Measurements from ENCODE around the gene YEATS2. TPM values are rescaled to one million over a fixed set of nuclear protein-coding genes. Genes with fewer than 3 reads are reported as not detected.
A peak's percentile ranks its signal among the peaks of the same experiment; 100 is the strongest.

YEATS2 gene
- total RNA-seq, 1 donor from 2014 or later, result 61.9 TPM

DNA sequence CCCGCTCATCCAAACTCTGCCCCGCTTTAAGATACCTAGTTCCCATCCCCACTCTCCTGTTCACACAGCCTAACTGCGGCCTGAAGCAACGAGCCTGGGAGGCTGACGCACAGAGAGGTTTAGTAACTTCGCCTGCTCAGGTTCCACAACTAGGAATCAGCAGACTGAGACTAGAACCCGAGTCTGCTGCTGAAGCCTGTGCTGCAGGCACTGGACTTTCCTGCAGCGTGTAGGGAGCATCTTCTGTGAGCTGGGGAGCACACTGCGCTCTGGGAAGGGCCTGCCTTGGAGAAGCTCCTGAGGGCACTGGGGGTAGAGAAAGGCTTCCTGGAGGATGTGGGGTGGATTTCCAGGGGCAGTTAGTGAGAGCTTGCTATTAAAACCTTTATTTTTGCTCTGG lies 132.6 kb downstream of the YEATS2 start:
- H3K27ac Mint-ChIP-seq (ENCODE audit: unreplicated experiment), result no peak overlapping the region
- DNase-seq (ENCODE audit: low read depth, low spot score), result no peak
- H3K36me3 Mint-ChIP-seq (ENCODE audit: low read depth), result peaks cover 7% of the 10 kb centered on the region
- peaks cover 18% of the 10 kb centered on the region for H3K4me1 Mint-ChIP-seq
- TF ChIP-seq, protein P1, sequence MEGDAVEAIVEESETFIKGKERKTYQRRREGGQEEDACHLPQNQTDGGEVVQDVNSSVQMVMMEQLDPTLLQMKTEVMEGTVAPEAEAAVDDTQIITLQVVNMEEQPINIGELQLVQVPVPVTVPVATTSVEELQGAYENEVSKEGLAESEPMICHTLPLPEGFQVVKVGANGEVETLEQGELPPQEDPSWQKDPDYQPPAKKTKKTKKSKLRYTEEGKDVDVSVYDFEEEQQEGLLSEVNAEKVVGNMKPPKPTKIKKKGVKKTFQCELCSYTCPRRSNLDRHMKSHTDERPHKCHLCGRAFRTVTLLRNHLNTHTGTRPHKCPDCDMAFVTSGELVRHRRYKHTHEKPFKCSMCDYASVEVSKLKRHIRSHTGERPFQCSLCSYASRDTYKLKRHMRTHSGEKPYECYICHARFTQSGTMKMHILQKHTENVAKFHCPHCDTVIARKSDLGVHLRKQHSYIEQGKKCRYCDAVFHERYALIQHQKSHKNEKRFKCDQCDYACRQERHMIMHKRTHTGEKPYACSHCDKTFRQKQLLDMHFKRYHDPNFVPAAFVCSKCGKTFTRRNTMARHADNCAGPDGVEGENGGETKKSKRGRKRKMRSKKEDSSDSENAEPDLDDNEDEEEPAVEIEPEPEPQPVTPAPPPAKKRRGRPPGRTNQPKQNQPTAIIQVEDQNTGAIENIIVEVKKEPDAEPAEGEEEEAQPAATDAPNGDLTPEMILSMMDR (conservative IDR thresholded peaks at IDR 0.05), result no peak
- no peaks in the 10 kb centered on the region for H3K27me3 Mint-ChIP-seq (ENCODE audit: low read depth)
- no peak overlapping the region for H3K4me3 Mint-ChIP-seq
- H3K9me3 Mint-ChIP-seq, result no peaks in the 10 kb centered on the region

DNA sequence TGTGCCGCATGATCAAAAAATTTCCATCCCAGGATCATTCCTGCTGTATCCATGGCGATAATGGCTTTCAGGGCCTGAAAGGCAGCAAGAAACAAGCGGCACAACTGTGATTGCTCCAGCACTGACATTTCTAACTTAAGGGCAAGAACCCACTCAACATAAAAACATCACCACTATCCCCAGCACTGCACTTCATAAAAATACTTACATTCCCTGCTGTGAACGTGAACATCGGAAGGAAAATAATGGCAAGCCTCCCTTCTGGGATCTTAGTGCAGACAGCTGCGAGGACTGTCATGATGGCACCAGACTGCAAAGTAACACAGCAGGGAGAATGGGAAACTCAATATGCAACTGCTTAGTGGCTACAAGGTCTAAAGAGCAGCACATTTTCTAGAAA lies 135.9 kb downstream of the YEATS2 start:
- peaks cover 7% of the 10 kb centered on the region for H3K36me3 Mint-ChIP-seq (ENCODE audit: low read depth)
- DNase-seq (ENCODE audit: low read depth, low spot score), result no peak
- peak overlapping the region; percentile 15 for H3K27ac Mint-ChIP-seq (ENCODE audit: unreplicated experiment)
- no peaks in the 10 kb centered on the region for H3K27me3 Mint-ChIP-seq (ENCODE audit: low read depth)
- TF ChIP-seq, protein P1 (conservative IDR thresholded peaks at IDR 0.05), result no peak
- H3K4me3 Mint-ChIP-seq, result no peak overlapping the region
- no peaks in the 10 kb centered on the region for H3K9me3 Mint-ChIP-seq
- peaks cover 18% of the 10 kb centered on the region for H3K4me1 Mint-ChIP-seq

DNA sequence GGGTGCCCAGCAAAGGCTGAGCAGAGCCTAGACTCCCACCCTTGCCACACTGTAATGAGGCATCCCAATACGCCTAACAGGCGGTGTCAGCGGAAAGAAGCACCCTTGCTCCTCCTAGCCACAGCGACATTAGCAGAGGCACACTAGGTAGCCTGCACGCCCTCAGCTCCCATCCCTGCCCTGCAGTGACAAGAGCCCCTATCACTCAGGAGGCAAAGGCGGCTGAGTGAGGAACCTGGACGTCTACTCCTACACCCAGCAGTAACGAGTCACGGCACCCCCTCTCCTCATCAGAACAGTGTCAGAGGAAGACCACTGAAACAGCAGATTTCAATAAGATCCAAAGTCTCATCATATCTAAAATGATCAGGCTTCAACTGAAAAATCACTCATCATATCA lies 139.8 kb downstream of the YEATS2 start:
- DNase-seq (ENCODE audit: low read depth, low spot score), result no peak
- H3K9me3 Mint-ChIP-seq, result no peaks in the 10 kb centered on the region
- H3K36me3 Mint-ChIP-seq (ENCODE audit: low read depth), result peaks cover 16% of the 10 kb centered on the region
- H3K4me1 Mint-ChIP-seq, result peaks cover 18% of the 10 kb centered on the region
- H3K27ac Mint-ChIP-seq (ENCODE audit: unreplicated experiment), result no peak overlapping the region
- no peak overlapping the region for H3K4me3 Mint-ChIP-seq
- TF ChIP-seq, protein P1 (conservative IDR thresholded peaks at IDR 0.05), result no peak
- H3K27me3 Mint-ChIP-seq (ENCODE audit: low read depth), result no peaks in the 10 kb centered on the region

DNA sequence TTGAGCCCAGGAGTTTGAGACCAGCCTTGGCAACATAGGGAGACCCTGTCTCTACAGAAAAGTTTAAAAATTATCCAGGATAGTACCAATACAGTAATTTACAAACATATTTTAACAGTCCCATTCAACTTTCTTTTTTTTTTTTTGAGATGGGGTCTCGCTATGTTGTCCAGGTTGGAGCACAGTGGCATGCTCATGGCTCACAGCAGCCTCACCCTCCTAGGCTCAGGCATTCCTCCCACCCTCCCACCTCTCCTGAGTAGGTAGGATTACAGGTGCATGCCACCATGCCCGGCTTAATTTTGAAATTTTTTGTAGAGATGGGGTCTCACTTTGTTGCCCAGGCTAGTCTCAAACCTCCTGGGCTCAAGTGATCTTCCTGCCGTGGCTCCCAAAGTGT lies 140.3 kb downstream of the YEATS2 start:
- no peak overlapping the region for H3K27ac Mint-ChIP-seq (ENCODE audit: unreplicated experiment)
- peaks cover 16% of the 10 kb centered on the region for H3K4me1 Mint-ChIP-seq
- TF ChIP-seq, protein P1 (conservative IDR thresholded peaks at IDR 0.05), result no peak
- H3K9me3 Mint-ChIP-seq, result no peaks in the 10 kb centered on the region
- H3K27me3 Mint-ChIP-seq (ENCODE audit: low read depth), result no peaks in the 10 kb centered on the region
- peaks cover 14% of the 10 kb centered on the region for H3K36me3 Mint-ChIP-seq (ENCODE audit: low read depth)
- H3K4me3 Mint-ChIP-seq, result no peak overlapping the region
- DNase-seq (ENCODE audit: low read depth, low spot score), result no peak

DNA sequence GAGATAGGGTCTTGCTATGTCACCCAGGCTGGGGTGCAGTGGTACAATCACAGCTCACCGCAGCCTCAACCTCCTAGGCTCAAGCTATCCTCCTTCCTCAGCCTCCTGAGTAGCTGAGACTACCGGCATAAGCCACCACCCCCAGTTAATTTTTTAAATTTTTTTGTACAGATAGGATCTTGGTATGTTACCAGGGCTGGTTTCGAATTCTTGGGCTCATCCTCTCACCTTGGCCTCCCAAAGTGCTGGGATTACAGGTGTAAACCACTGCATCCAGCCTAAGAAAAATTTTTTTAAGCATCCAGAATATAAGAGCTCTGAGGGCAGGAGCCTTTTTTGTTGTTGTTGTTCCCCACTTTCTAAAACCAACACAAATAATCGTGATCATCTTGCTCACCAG lies 142.2 kb downstream of the YEATS2 start:
- Mint-ChIP-seq H3K4me1 (no peaks in the 10 kb centered on the region), H3K27me3 (ENCODE audit: low read depth) (no peaks in the 10 kb centered on the region)

More for the DNA sequence above, 142.2 kb downstream of the YEATS2 start:
- Mint-ChIP-seq H3K9me3 (no peaks in the 10 kb centered on the region), H3K36me3 (ENCODE audit: low read depth) (peaks cover 9% of the 10 kb centered on the region), H3K27ac (ENCODE audit: unreplicated experiment) (no peak overlapping the region), H3K4me3 (no peak overlapping the region)
- TF ChIP-seq, protein P1 (conservative IDR thresholded peaks at IDR 0.05), result no peak
- DNase-seq (ENCODE audit: low read depth, low spot score), result no peak
